HG02798 (cell line): ENCODE data around the gene ASAH2B.
"Not testable (repeated sequence)": the region's sequence is repeated elsewhere in the genome, so short reads cannot be mapped to it uniquely, and the experiment has no call there.

Source experiments
- ATAC-seq: cut with Tn5 transposase; IDR thresholded peaks from one replicate; pipeline ENCODE4 v1.9.1; 2021; ENCODE audit warnings: mild to moderate bottlenecking; ENCODE audit not compliant: unreplicated experiment, poor library complexity

Gene ASAH2B

DNA sequence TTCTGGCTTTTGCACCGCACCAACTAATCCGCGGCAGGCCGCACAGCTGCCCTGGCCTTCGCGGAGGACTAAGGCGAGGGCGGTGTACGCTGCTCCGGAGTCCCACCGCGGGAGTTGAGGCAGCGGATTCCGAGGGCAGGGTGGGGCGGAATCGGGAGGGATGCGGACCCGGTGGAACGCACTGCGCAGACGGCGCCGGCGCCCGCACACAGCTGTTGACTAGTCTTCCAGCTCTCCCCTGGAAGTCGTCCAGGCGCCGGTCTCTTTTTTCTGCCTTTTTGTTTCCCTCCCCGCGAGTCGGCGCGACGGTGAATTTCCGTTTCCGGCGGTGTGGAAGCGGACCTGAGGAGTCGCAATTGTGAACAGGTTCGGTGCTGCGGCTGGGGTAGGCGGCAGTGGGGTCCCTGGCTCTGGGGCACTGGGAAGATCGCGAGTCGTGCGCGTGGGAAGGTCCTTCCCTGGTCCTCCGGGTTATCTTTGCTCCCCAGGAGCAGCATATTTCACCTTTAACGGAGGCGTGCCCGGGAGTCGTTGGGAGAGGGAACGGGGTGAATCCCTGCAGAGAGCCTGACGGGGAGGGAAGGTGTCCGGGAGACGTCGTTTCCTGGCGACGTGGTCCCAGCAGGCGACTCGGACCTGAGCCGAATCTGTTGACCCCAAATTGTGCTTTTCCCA is at the start of gene ASAH2B:
ASAH2B (plus strand) TSS at position 319 of the 675 bp plus-strand sequence. CDS start 5,195 bp downstream, outside the sequence.
- peak; percentile 87 for ATAC-seq

- ATAC-seq, result not testable (repeated sequence)
These were observed 41.9 kb upstream of the ASAH2B start for GRCh38 chr10:50697819-50698218.

- ATAC-seq, result not testable (repeated sequence)
These were observed 37.8 kb upstream of the ASAH2B start for GRCh38 chr10:50701947-50702346.

DNA sequence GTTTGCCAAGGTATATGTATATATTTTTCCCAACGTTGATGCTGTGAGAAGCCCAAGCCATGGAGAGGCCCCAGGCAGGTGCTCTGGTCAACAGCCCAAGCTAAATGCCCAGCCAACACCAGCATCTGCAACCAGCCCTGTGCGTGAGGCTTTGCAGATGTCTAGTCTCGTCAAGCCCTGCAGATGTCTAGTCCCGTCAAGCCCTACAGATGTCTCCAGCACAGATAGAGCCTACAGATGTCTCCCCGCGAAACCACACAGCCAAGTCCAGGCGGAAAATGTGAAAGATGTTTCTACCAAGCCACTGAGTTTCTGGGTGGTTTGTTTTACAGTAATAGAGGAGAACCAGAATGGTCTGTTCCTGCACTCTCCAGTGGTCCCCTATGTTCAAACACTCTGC is 36.7 kb upstream of the ASAH2B start:
- not testable (repeated sequence) for ATAC-seq

- ATAC-seq, result peak; percentile 59
These were observed 35.2 kb upstream of the ASAH2B start for GRCh38 chr10:50704436-50705079.

DNA sequence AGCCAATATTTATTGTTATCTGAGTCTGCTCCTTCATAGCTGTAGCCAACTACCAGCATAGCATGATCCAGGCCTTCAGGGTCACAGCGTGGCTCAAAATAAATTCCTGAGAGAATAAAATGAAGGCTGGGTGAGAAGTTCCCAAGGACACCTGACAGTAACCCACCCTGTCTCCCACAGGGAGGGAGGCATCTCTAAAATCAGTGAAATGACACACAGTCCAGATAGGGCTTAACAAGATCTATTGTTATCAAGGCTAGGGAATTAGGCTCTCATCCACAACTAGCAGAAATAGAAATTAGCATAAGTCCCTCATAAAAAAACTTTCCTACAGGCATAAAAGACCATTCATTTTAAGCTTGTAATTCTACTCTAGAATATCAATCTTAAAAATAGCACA is 33.7 kb upstream of the ASAH2B start:
- ATAC-seq, result not testable (repeated sequence)

- ATAC-seq, result not testable (repeated sequence)
These were observed 29.5 kb upstream of the ASAH2B start for GRCh38 chr10:50710241-50710640.

GRCh38 chr10:50723812-50724211 is 15.9 kb upstream of the ASAH2B start:
- ATAC-seq, result peak; percentile 93

GRCh38 chr10:50728112-50728511 is 11.6 kb upstream of the ASAH2B start:
- ATAC-seq, result not testable (repeated sequence)

DNA sequence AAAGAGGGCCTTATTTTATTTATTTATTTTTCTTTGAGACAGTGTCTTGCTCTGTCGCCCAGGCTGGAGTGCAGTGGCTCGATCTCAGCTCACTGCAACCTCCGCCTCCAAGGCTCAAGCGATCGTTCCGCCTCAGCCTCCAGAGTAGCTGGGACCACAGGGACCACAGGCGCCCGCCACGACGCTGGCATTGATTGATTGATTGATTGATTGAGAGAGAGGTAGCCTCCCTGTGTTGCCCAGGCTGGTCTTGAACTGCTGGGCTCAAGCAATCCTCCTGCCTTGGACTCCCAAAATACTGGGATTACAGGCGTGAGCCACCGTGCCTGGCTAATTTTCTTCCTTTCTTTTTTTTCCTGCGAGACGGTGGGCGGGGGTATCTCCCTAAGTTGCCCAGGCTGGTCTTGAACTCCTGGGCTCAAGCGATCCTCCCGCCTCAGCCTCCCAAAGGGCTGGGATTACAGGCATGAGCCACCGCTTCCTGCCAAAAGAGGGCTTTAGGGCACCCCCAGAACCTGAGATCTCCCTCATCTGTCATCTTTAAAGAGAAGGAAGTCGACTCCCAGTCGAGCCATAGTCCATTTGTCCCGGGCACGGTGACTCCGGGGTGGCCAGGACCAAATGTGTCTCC is 634 bp upstream of the ASAH2B start:
- not testable (repeated sequence) for ATAC-seq

DNA sequence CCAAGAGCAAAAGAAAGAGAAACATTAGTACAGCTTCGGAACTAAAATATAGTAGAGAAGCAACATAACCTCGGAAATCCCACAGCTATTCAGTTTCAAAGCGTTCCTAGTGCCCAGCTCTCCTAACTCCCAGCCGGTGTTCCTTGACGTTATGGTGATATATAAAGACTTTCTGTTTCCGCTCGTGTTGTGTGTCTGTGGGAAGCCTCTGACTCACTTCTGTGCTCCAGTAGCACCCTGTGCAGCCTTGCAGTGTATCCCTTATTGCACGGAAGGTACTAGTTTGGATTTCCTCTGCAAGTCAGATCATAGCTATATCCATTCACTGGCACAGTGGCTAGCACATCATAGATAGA is 535 bp downstream of the ASAH2B start:
- peak; percentile 35 for ATAC-seq

GRCh38 chr10:50742820-50743219 is 3.1 kb downstream of the ASAH2B start:
- ATAC-seq, result not testable (repeated sequence)

GRCh38 chr10:50766774-50767513 is 27.2 kb downstream of the ASAH2B start:
- not testable (repeated sequence) for ATAC-seq

DNA sequence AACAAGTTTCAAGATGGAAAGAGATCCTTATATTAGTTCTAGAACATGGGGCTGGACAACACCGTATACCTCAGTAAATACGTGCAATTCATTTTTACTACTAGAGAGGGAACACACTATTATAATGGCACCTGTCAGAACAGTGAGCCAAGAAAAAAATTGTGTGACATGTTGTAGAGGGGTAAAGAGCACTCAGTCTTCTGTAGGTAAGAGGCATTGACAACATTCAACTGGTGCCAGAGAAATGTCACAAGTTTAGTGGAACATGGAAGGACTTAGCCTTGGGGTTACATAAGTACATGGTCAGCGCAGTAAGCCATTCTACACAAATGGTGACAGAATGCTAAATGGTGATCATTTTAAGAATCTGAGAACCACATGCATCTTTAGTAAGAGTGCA is 32.3 kb downstream of the ASAH2B start:
- not testable (repeated sequence) for ATAC-seq

GRCh38 chr10:50774868-50775267 is 35.1 kb downstream of the ASAH2B start:
- ATAC-seq, result not testable (repeated sequence)

GRCh38 chr10:50780036-50780435 is 40.3 kb downstream of the ASAH2B start:
- not testable (repeated sequence) for ATAC-seq

DNA sequence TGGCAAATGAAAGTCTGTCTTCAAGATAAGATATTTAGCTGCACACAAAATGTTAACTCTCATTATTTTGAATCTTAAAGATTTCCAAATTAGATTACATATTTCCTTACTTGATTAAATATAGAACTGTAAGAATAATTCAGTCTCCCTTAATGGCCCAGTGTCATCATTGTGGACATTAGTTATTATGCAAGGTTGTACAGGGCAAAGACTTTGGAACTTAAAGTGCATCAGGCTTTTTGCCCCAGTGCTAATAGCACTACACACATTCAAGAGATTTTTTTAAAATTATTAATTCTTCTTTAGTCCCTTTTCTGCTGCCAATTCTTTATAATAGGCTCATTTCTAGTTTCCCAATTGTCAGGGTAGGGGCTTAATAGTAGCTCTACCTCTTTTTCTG is 42.3 kb downstream of the ASAH2B start:
- not testable (repeated sequence) for ATAC-seq

GRCh38 chr10:50787962-50788361 is 48.2 kb downstream of the ASAH2B start:
- ATAC-seq, result not testable (repeated sequence)

- ATAC-seq, result no peak
These were observed 49.5 kb downstream of the ASAH2B start for GRCh38 chr10:50788951-50789945.
